ENCODE data around the gene DGKG. TPM values are rescaled to one million over a fixed set of nuclear protein-coding genes. Genes with fewer than 3 reads are reported as not detected.

DGKG gene
- total and polyA plus RNA-seq, 9 of the 15 experiments (the other 6 are each of a cell fraction or from before 2014, with no cell fraction given): 0.01 to 0.36 (median 0.15) TPM

- Histone ChIP-seq H3K27me3 (ENCODE audit: control insufficient read depth in 2 of 2, insufficient read depth in 2 of 2, low read length in 2 of 2) (peaks cover 37 to 45% of the 10 kb centered on the region in 2 experiments; a peak in 4 of 5 replicates), H3K9me3 (replicated peaks; ENCODE audit: control insufficient read depth, insufficient read depth, low read depth, low read length) (no peaks in the 10 kb centered on the region), H3K79me2 (ENCODE audit: control insufficient read depth, insufficient read depth, low read length) (no peaks in the 10 kb centered on the region), H3K4me3 (no peak overlapping the region), H4K20me1 (replicated peaks; ENCODE audit: control insufficient read depth, insufficient read depth, low read length) (peaks cover 6% of the 10 kb centered on the region; the same call in 1 of the 2 replicates), H3K36me3 (ENCODE audit: control insufficient read depth, insufficient read depth, low read length) (no peaks in the 10 kb centered on the region), H3K4me2 (ENCODE audit: insufficient read depth, low read length) (no peak overlapping the region), H3K9ac (ENCODE audit: insufficient read depth in 1 of 2, low read depth in 2 of 2, low read length in 2 of 2) (no peak overlapping the region), H2AFZ (ENCODE audit: low read depth, low read length) (no peak overlapping the region), H3K4me1 (replicated peaks in 1 of 2; ENCODE audit: control insufficient read depth in 2 of 2, insufficient read depth in 2 of 2, low read length in 2 of 2) (peaks cover 0 to 10% of the 10 kb centered on the region in 2 experiments; a peak in 3 of 5 replicates), H3K9me1 (ENCODE audit: control insufficient read depth, insufficient read depth, low read length) (no peaks in the 10 kb centered on the region), H3K27ac (ENCODE audit: extremely low read depth, low read depth, low read length) (no peak overlapping the region)
- in situ Hi-C loops (cut with MboI) (no loop called here), intact Hi-C loops (cut with micrococcal nuclease) (no loop called here)
- POLR2A ChIA-PET: no interaction called here
- WGBS (ENCODE audit: insufficient coverage, low coverage, missing lambda C conversion rate): 0% methylated on average over 2 of the region's 2 CpGs
- FAIRE-seq (no peak), DNase-seq (ENCODE audit: extremely low read depth in 1 of 4, low spot score in 3 of 4) (no peak), ATAC-seq (no peak)
- no peak for TF ChIP-seq ZNF23 (CRISPR knock-in tag; IDR thresholded peaks at IDR 0.05)
- TF ChIP-seq ZSCAN32 (CRISPR knock-in tag; IDR thresholded peaks at IDR 0.05): no peak
- TF ChIP-seq FOSL1 (tag; conservative IDR thresholded peaks at IDR 0.05): peak; percentile 92
- TF ChIP-seq CBFA2T2 (conservative IDR thresholded peaks at IDR 0.05): peak; percentile 32; the same call in 1 of the 2 replicates
- peak; percentile 11; the same call in 1 of the 2 replicates for TF ChIP-seq JUND (IDR thresholded peaks at IDR 0.05; ENCODE audit: borderline replicate concordance, low read depth, low read length)
- peak; percentile 34; the same call in 1 of the 3 replicates for TF ChIP-seq JUND (tag; IDR thresholded peaks at IDR 0.05; ENCODE audit: borderline replicate concordance, low read depth, low read length)
- peak; percentile 40 for TF ChIP-seq CBFA2T3 (IDR thresholded peaks at IDR 0.05)
- no peak for TF ChIP-seq RBM34 (IDR thresholded peaks at IDR 0.05; ENCODE audit: borderline replicate concordance, insufficient read depth, low read length)
- TF ChIP-seq CBX3 (IDR thresholded peaks at IDR 0.05; ENCODE audit: borderline replicate concordance in 1 of 2, low read length in 2 of 2): no peak
- BruUV-seq (replicated peaks): no TSS peak
- CTCF ChIA-PET (ENCODE audit: low intra/inter-chr PET ratio): no interaction called here
These were observed 172.5 kb downstream of the DGKG start for GRCh38 chr3:186189492-186189891.
